Inflammatory macrophage treated with lipopolysaccharide for 4 hours (primary cell): ENCODE measurements around the gene C19orf73.

ENCODE experiments used
- DNase-seq: peaks from one replicate; pipeline ENCODE4 v3.0.0-alpha.2; 2020

C19orf73 gene

GRCh38 chr19:49118565-49119410 lies at the start of gene C19orf73:
TSS of gene C19orf73 (minus strand) at chr19:49119143. CDS start at chr19:49119022, 121 bp downstream.
- peak; percentile 94 for DNase-seq

GRCh38 chr19:49168421-49168820 lies 49.5 kb upstream of the C19orf73 start:
- no peak for DNase-seq

- no peak for DNase-seq
These were observed 49.0 kb upstream of the C19orf73 start for GRCh38 chr19:49167857-49168409.

- DNase-seq: no peak
These were observed 46.9 kb upstream of the C19orf73 start for GRCh38 chr19:49165865-49166301.

GRCh38 chr19:49165111-49165750 lies 46.3 kb upstream of the C19orf73 start:
- no peak for DNase-seq

GRCh38 chr19:49161987-49162386 lies 43.0 kb upstream of the C19orf73 start:
- DNase-seq: no peak

- DNase-seq: no peak
These were observed 41.7 kb upstream of the C19orf73 start for GRCh38 chr19:49160450-49161189.

GRCh38 chr19:49157445-49158224 lies 38.7 kb upstream of the C19orf73 start, which contains the start of gene TRPM4:
TSS of gene TRPM4 (plus strand) at chr19:49157792. CDS start at chr19:49157867, 75 bp downstream.
- DNase-seq: peak; percentile 80

- DNase-seq: no peak
These were observed 36.9 kb upstream of the C19orf73 start for GRCh38 chr19:49155820-49156346.

GRCh38 chr19:49155005-49155819 lies 36.3 kb upstream of the C19orf73 start, which contains the start of gene HRC:
TSS of gene HRC (minus strand) at chr19:49155396. CDS start at chr19:49155237, 159 bp downstream.
- no peak for DNase-seq

- no peak for DNase-seq
These were observed 35.3 kb upstream of the C19orf73 start for GRCh38 chr19:49154279-49154678.

- no peak for DNase-seq
These were observed 34.3 kb upstream of the C19orf73 start for GRCh38 chr19:49153167-49153809.

GRCh38 chr19:49152119-49152550 lies 33.2 kb upstream of the C19orf73 start:
- no peak for DNase-seq

- DNase-seq: peak; percentile 39
These were observed 32.5 kb upstream of the C19orf73 start for GRCh38 chr19:49151267-49152118.

GRCh38 chr19:49150944-49151243 lies 32.0 kb upstream of the C19orf73 start:
- DNase-seq: no peak

- peak; percentile 66 for DNase-seq
These were observed 31.4 kb upstream of the C19orf73 start for GRCh38 chr19:49150106-49150943.

- peak; percentile 34 for DNase-seq
These were observed 30.7 kb upstream of the C19orf73 start for GRCh38 chr19:49149652-49150105.
